HCT116 (cell line): Measurements from ENCODE around the gene MYO3B.

Source experiments
- CEBPB ChIP-seq: IDR thresholded peaks from 2 replicates; pipeline ENCODE4 v1.6.1; 2012; ENCODE audit warnings: low read depth
- CTCF ChIP-seq, 3 experiments: fragments of 200-600 bp in 1 of 3; sonication (generic) in 1 of 3; IDR thresholded peaks in 2 of 3; conservative IDR thresholded peaks in 1 of 3; 2 replicates each; pipeline ENCODE4 v1.5.1; 2012 to 2017; ENCODE audit warnings: low read depth in 2 of 3, low read length in 2 of 3, antibody characterized with exemption in 1 of 3, borderline replicate concordance in 1 of 3, control low read depth in 1 of 3, mild to moderate bottlenecking in 1 of 3, mixed read lengths in 1 of 3, mixed run types in 1 of 3, moderate library complexity in 1 of 3; ENCODE audit not compliant: insufficient read depth in 1 of 3
- EGR1 ChIP-seq: IDR thresholded peaks from 2 replicates; pipeline ENCODE4 v1.6.1; 2012; ENCODE audit warnings: low read depth
- ELF1 ChIP-seq: IDR thresholded peaks from 2 replicates; pipeline ENCODE4 v1.6.1; 2012; ENCODE audit warnings: low read depth, borderline replicate concordance
- EZH2 ChIP-seq: fragments of 200-600 bp; sonication (generic); IDR thresholded peaks from 2 replicates; pipeline ENCODE4 v1.6.1; 2017; ENCODE audit warnings: antibody characterized with exemption, mixed run types
- EZH2phosphoT487 ChIP-seq: fragments of 200-600 bp; IDR thresholded peaks from 2 replicates; pipeline ENCODE4 v1.6.1; 2018; ENCODE audit warnings: antibody characterized with exemption, borderline replicate concordance
- POLR2A ChIP-seq: IDR thresholded peaks from 2 replicates; pipeline ENCODE4 v1.7.0; 2011; ENCODE audit warnings: borderline replicate concordance; ENCODE audit not compliant: insufficient read depth, insufficient read length; ENCODE audit errors: extremely low read depth
- POLR2AphosphoS5 ChIP-seq: IDR thresholded peaks from 2 replicates; pipeline ENCODE4 v1.6.1; 2011; ENCODE audit warnings: mild to moderate bottlenecking, low read depth, low read length, moderate library complexity
- RAD21 ChIP-seq: IDR thresholded peaks from 2 replicates; pipeline ENCODE4 v1.6.1; 2012; ENCODE audit warnings: low read depth, mild to moderate bottlenecking
- TCF7L2 ChIP-seq: IDR thresholded peaks from 2 replicates; pipeline ENCODE4 v1.7.0; 2011; ENCODE audit warnings: borderline replicate concordance, inconsistent platforms; ENCODE audit not compliant: insufficient read depth, insufficient read length; ENCODE audit errors: extremely low read depth
- YY1 ChIP-seq: IDR thresholded peaks from 2 replicates; pipeline ENCODE4 v1.6.1; 2011; ENCODE audit warnings: low read length, low read depth, moderate library complexity, mild to moderate bottlenecking; ENCODE audit not compliant: insufficient replicate concordance; ENCODE audit errors: extremely low read depth
- ZNF274 ChIP-seq: fragments of 200-500 bp; sonication (Bioruptor generic); IDR thresholded peaks from 2 replicates; pipeline ENCODE4 v1.6.1; 2014; ENCODE audit warnings: mild to moderate bottlenecking, low read depth, low read length, inconsistent platforms
- TF ChIP-seq, protein P1 (sequence below): IDR thresholded peaks from 2 replicates; pipeline ENCODE4 v1.6.1; 2012; ENCODE audit warnings: low read depth
- TF ChIP-seq, protein P2 (sequence below): IDR thresholded peaks from 2 replicates; pipeline ENCODE4 v1.6.1; 2012

DNA sequence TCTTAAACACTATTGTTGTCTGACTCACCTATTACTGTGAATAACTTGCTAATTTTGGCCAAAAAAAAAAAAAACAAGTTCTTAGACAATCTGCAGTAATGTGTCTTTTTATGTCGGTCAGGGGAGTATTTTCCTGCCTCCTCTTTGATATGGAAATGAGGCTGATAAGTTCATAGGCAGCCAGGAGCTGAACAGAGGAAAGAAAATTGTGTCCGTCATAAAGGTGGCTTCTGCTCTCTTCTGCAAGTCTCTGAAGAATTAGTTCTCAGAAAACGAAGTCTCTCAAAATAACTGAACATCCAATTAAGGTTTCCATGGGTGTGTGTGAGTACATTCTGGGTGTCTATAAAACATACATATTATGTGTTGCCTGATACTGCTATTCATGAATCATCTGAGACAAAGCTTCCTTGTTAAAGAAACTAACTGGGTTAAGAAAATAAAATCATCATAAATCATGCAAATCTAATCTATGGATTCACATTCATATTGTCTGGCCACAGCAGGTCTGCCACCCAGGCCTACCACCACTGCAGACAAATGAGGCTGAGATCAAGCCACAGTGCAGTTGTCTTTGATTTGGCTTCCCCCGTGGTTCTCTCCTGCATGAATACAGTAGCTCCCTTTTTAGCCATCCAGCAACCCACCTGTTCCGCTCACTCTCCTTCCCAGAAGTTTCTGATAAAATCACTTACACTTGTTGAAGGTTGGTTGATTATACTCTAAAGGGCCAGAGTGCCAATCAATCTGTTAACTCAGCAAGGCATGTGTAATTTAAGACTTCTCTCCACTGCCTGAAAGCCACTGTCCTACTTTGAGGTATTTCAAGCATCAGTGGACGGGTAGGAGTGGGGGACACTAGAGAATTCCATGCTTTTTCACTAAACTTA lies 517.8 kb downstream of the MYO3B start:
- TF ChIP-seq CTCF (IDR thresholded peaks at IDR 0.05 in 2 of 3, conservative IDR thresholded peaks at IDR 0.05 in 1 of 3; ENCODE audit: borderline replicate concordance in 1 of 3, insufficient read depth in 1 of 3, low read depth in 2 of 3, low read length in 2 of 3) (no peak), TCF7L2 (no peak), CEBPB (no peak), EZH2 (no peak), POLR2AphosphoS5 (no peak), RAD21 (no peak), POLR2A (no peak), ZNF274 (no peak), ELF1 (no peak), YY1 (no peak), EGR1 (no peak), EZH2phosphoT487 (no peak)
- TF ChIP-seq, protein P1, sequence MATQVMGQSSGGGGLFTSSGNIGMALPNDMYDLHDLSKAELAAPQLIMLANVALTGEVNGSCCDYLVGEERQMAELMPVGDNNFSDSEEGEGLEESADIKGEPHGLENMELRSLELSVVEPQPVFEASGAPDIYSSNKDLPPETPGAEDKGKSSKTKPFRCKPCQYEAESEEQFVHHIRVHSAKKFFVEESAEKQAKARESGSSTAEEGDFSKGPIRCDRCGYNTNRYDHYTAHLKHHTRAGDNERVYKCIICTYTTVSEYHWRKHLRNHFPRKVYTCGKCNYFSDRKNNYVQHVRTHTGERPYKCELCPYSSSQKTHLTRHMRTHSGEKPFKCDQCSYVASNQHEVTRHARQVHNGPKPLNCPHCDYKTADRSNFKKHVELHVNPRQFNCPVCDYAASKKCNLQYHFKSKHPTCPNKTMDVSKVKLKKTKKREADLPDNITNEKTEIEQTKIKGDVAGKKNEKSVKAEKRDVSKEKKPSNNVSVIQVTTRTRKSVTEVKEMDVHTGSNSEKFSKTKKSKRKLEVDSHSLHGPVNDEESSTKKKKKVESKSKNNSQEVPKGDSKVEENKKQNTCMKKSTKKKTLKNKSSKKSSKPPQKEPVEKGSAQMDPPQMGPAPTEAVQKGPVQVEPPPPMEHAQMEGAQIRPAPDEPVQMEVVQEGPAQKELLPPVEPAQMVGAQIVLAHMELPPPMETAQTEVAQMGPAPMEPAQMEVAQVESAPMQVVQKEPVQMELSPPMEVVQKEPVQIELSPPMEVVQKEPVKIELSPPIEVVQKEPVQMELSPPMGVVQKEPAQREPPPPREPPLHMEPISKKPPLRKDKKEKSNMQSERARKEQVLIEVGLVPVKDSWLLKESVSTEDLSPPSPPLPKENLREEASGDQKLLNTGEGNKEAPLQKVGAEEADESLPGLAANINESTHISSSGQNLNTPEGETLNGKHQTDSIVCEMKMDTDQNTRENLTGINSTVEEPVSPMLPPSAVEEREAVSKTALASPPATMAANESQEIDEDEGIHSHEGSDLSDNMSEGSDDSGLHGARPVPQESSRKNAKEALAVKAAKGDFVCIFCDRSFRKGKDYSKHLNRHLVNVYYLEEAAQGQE: no peak
- TF ChIP-seq, protein P2, sequence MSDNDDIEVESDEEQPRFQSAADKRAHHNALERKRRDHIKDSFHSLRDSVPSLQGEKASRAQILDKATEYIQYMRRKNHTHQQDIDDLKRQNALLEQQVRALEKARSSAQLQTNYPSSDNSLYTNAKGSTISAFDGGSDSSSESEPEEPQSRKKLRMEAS: no peak
